ENCODE results near the gene CORIN. TPM values are rescaled to one million over a fixed set of nuclear protein-coding genes. Genes with fewer than 3 reads are reported as not detected.

Gene CORIN
- polyA plus RNA-seq, 1 donor (not counting 4 experiments of a cell fraction or from before 2014, with no cell fraction given): 0.14 TPM

- no peak overlapping the region for H2AFZ ChIP-seq (ENCODE audit: control insufficient read depth, low read length)
- H3K79me2 ChIP-seq (ENCODE audit: control insufficient read depth, insufficient read depth, low read length): no peaks in the 10 kb centered on the region
- no peak overlapping the region for H3K9ac ChIP-seq (ENCODE audit: control insufficient read depth, extremely low read depth, insufficient read depth, low read length)
- H3K4me1 ChIP-seq (ENCODE audit: control insufficient read depth, extremely low read depth, insufficient read depth, low read length): no peaks in the 10 kb centered on the region
- DNase-seq (ENCODE audit: low read depth, low spot score) (no peak), FAIRE-seq (no peak)
- H3K9me3 ChIP-seq (ENCODE audit: control insufficient read depth, low read depth, low read length): no peaks in the 10 kb centered on the region
- no peaks in the 10 kb centered on the region for H4K20me1 ChIP-seq (ENCODE audit: control insufficient read depth, extremely low read depth, insufficient read depth, low read length)
- H3K4me2 ChIP-seq (ENCODE audit: control insufficient read depth, extremely low read depth, insufficient read depth, low read depth, low read length): no peak overlapping the region
- dilution Hi-C loops (cut with MboI; ENCODE audit: extremely low pct_ligation_motif_present, low sequenced_read_pairs): no loop called here
- peaks cover 2 to 10% of the 10 kb centered on the region in 2 experiments for H3K36me3 ChIP-seq (ENCODE audit: control insufficient read depth in 2 of 2, extremely low read depth in 1 of 2, insufficient read depth in 2 of 2, low read length in 2 of 2)
- H3K9me1 ChIP-seq (ENCODE audit: control insufficient read depth, extremely low read depth, insufficient read depth, low read length): no peaks in the 10 kb centered on the region
- no peak overlapping the region for H3K27ac ChIP-seq (ENCODE audit: control insufficient read depth, insufficient read depth, low read length)
- TF ChIP-seq EZH2 (IDR thresholded peaks at IDR 0.05; ENCODE audit: low read length): no peak
- TF ChIP-seq CTCF (optimal IDR thresholded peaks at IDR 0.05 in 1 of 3, IDR thresholded peaks at IDR 0.05 in 1 of 3, conservative IDR thresholded peaks at IDR 0.05 in 1 of 3; ENCODE audit: extremely low read depth in 1 of 3, insufficient read depth in 2 of 3, low read length in 3 of 3): no peak
- H3K4me3 ChIP-seq (ENCODE audit: control insufficient read depth in 2 of 3, extremely low read depth in 1 of 3, insufficient read depth in 2 of 3, low read depth in 1 of 3, low read length in 3 of 3): no peak overlapping the region
- H3K27me3 ChIP-seq (ENCODE audit: control insufficient read depth, extremely low read depth, insufficient read depth, low read length): no peaks in the 10 kb centered on the region
These were observed 14.3 kb upstream of the CORIN start for GRCh38 chr4:47852136-47852535.

- Histone ChIP-seq H3K9me1 (ENCODE audit: control insufficient read depth, extremely low read depth, insufficient read depth, low read length) (no peaks in the 10 kb centered on the region), H3K4me1 (ENCODE audit: control insufficient read depth, extremely low read depth, insufficient read depth, low read length) (no peaks in the 10 kb centered on the region), H3K4me3 (ENCODE audit: control insufficient read depth in 2 of 3, extremely low read depth in 1 of 3, insufficient read depth in 2 of 3, low read depth in 1 of 3, low read length in 3 of 3) (no peak overlapping the region), H3K27ac (ENCODE audit: control insufficient read depth, insufficient read depth, low read length) (no peak overlapping the region), H3K9ac (ENCODE audit: control insufficient read depth, extremely low read depth, insufficient read depth, low read length) (no peak overlapping the region), H3K9me3 (ENCODE audit: control insufficient read depth, low read depth, low read length) (no peaks in the 10 kb centered on the region), H2AFZ (ENCODE audit: control insufficient read depth, low read length) (no peak overlapping the region), H3K79me2 (ENCODE audit: control insufficient read depth, insufficient read depth, low read length) (no peaks in the 10 kb centered on the region), H4K20me1 (ENCODE audit: control insufficient read depth, extremely low read depth, insufficient read depth, low read length) (no peaks in the 10 kb centered on the region), H3K27me3 (ENCODE audit: control insufficient read depth, extremely low read depth, insufficient read depth, low read length) (no peaks in the 10 kb centered on the region), H3K36me3 (ENCODE audit: control insufficient read depth in 2 of 2, extremely low read depth in 1 of 2, insufficient read depth in 2 of 2, low read length in 2 of 2) (peaks cover 2 to 9% of the 10 kb centered on the region in 2 experiments), H3K4me2 (ENCODE audit: control insufficient read depth, extremely low read depth, insufficient read depth, low read depth, low read length) (no peak overlapping the region)
- TF ChIP-seq CTCF (optimal IDR thresholded peaks at IDR 0.05 in 1 of 3, IDR thresholded peaks at IDR 0.05 in 1 of 3, conservative IDR thresholded peaks at IDR 0.05 in 1 of 3; ENCODE audit: extremely low read depth in 1 of 3, insufficient read depth in 2 of 3, low read length in 3 of 3) (no peak), EZH2 (IDR thresholded peaks at IDR 0.05; ENCODE audit: low read length) (no peak)
- DNase-seq (ENCODE audit: low read depth, low spot score) (no peak), FAIRE-seq (no peak)
- dilution Hi-C loops (cut with MboI; ENCODE audit: extremely low pct_ligation_motif_present, low sequenced_read_pairs): no loop called here
These were observed 11.6 kb upstream of the CORIN start for GRCh38 chr4:47849466-47849865.

Data from keratinocyte (primary cell).